ENCODE measurements around the gene G3BP1. TPM values are rescaled to one million over a fixed set of nuclear protein-coding genes. Genes with fewer than 3 reads are reported as not detected.

Gene G3BP1
- total and polyA plus RNA-seq, 9 of the 15 experiments (the other 6 are each of a cell fraction or from before 2014, with no cell fraction given) = 54.7 to 264 (median 105) TPM

DNA sequence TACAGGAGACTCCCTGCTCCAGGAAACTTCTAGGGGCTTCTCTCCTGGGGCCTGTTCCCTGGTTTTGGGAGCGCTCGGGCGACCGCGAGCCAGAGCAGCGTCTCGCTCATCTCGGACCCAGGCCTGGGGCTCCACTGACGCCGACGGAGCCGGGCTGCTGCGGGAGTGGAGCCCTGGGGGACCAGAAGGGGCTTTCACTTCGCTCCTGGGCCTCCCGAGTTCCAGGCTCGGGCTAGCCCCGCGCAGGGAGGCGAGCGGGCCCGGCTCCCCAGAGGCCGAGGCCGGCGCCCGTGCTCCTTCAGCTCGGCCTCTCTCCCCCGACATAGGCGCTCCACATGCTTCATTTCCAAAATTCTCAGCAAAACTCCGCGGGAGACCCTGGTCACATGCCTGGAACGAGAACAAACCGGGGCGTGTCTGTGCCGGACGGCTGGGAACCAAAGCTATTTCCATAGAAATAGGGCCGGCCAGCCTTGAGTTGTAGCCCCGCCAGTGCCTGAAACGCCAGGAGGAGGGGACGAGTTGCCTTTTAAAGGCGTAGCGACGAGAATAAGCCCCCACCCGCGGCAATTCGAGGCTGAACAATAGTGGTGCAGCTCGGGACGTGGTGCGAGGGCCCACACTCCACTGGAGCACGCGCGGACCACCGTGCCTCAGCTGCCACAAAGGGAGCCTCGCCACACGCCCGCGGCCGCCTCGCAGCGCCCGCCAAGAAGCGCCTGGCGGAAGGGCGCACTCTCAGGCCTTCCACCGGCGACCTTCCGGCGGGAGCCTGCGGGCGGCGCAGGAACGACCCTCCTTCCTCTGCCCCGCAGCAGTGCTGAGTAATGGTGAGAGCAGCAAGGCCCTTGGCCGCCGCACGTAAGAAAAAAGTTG is 1.1 kb upstream of the G3BP1 start (continued):
- TF ChIP-seq, protein P1, sequence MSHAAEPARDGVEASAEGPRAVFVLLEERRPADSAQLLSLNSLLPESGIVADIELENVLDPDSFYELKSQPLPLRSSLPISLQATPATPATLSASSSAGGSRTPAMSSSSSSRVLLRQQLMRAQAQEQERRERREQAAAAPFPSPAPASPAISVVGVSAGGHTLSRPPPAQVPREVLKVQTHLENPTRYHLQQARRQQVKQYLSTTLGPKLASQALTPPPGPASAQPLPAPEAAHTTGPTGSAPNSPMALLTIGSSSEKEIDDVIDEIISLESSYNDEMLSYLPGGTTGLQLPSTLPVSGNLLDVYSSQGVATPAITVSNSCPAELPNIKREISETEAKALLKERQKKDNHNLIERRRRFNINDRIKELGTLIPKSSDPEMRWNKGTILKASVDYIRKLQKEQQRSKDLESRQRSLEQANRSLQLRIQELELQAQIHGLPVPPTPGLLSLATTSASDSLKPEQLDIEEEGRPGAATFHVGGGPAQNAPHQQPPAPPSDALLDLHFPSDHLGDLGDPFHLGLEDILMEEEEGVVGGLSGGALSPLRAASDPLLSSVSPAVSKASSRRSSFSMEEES (CRISPR knock-in tag; IDR thresholded peaks at IDR 0.05) = no peak
- TF ChIP-seq PYGO2 (tag; IDR thresholded peaks at IDR 0.05) = no peak
- no peak for TF ChIP-seq POLR3A (IDR thresholded peaks at IDR 0.05; ENCODE audit: borderline replicate concordance, extremely low read depth, insufficient read depth, insufficient read length)
- TF ChIP-seq, protein P2, sequence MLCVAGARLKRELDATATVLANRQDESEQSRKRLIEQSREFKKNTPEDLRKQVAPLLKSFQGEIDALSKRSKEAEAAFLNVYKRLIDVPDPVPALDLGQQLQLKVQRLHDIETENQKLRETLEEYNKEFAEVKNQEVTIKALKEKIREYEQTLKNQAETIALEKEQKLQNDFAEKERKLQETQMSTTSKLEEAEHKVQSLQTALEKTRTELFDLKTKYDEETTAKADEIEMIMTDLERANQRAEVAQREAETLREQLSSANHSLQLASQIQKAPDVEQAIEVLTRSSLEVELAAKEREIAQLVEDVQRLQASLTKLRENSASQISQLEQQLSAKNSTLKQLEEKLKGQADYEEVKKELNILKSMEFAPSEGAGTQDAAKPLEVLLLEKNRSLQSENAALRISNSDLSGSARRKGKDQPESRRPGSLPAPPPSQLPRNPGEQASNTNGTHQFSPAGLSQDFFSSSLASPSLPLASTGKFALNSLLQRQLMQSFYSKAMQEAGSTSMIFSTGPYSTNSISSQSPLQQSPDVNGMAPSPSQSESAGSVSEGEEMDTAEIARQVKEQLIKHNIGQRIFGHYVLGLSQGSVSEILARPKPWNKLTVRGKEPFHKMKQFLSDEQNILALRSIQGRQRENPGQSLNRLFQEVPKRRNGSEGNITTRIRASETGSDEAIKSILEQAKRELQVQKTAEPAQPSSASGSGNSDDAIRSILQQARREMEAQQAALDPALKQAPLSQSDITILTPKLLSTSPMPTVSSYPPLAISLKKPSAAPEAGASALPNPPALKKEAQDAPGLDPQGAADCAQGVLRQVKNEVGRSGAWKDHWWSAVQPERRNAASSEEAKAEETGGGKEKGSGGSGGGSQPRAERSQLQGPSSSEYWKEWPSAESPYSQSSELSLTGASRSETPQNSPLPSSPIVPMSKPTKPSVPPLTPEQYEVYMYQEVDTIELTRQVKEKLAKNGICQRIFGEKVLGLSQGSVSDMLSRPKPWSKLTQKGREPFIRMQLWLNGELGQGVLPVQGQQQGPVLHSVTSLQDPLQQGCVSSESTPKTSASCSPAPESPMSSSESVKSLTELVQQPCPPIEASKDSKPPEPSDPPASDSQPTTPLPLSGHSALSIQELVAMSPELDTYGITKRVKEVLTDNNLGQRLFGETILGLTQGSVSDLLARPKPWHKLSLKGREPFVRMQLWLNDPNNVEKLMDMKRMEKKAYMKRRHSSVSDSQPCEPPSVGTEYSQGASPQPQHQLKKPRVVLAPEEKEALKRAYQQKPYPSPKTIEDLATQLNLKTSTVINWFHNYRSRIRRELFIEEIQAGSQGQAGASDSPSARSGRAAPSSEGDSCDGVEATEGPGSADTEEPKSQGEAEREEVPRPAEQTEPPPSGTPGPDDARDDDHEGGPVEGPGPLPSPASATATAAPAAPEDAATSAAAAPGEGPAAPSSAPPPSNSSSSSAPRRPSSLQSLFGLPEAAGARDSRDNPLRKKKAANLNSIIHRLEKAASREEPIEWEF (CRISPR knock-in tag; IDR thresholded peaks at IDR 0.05) = peak; percentile 81; the same call in 1 of the 2 replicates
- TF ChIP-seq SOX6 (IDR thresholded peaks at IDR 0.05) = 0 out of 2 replicates have a peak, but pooled peaks have one; percentile 3
- no peak; the same call in 1 of the 2 replicates for TF ChIP-seq ZNF239 (CRISPR knock-in tag; IDR thresholded peaks at IDR 0.05)
- no peak for TF ChIP-seq POLR3G (IDR thresholded peaks at IDR 0.05; ENCODE audit: extremely low read depth, insufficient read length, insufficient replicate concordance)
- TF ChIP-seq, protein P3, sequence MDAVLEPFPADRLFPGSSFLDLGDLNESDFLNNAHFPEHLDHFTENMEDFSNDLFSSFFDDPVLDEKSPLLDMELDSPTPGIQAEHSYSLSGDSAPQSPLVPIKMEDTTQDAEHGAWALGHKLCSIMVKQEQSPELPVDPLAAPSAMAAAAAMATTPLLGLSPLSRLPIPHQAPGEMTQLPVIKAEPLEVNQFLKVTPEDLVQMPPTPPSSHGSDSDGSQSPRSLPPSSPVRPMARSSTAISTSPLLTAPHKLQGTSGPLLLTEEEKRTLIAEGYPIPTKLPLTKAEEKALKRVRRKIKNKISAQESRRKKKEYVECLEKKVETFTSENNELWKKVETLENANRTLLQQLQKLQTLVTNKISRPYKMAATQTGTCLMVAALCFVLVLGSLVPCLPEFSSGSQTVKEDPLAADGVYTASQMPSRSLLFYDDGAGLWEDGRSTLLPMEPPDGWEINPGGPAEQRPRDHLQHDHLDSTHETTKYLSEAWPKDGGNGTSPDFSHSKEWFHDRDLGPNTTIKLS (IDR thresholded peaks at IDR 0.05; ENCODE audit: borderline replicate concordance, low read depth) = 0 out of 2 replicates have a peak, but pooled peaks have one; percentile 33
- no peak for TF ChIP-seq IFI16 (CRISPR knock-in tag; IDR thresholded peaks at IDR 0.05)
- TF ChIP-seq CHD4 (IDR thresholded peaks at IDR 0.05; ENCODE audit: insufficient read depth, insufficient replicate concordance, low read depth, low read length, poor library complexity, severe bottlenecking) = no peak
- TF ChIP-seq ZNF384 (IDR thresholded peaks at IDR 0.05; ENCODE audit: low read depth, low read length) = 0 out of 2 replicates have a peak, but pooled peaks have one; percentile 29
- TF ChIP-seq RAD51 (IDR thresholded peaks at IDR 0.05; ENCODE audit: borderline replicate concordance, low read depth) = peak; percentile 11; the same call in 1 of the 2 replicates
- TF ChIP-seq GATA2 (CRISPR knock-in tag; IDR thresholded peaks at IDR 0.05) = no peak
- TF ChIP-seq MIER1 (IDR thresholded peaks at IDR 0.05; ENCODE audit: low read depth) = no peak
- peak; percentile 3; the same call in 1 of the 2 replicates for TF ChIP-seq POLR2H (tag; IDR thresholded peaks at IDR 0.05; ENCODE audit: low read depth)
- TF ChIP-seq CHCHD3 (CRISPR knock-in tag; IDR thresholded peaks at IDR 0.05) = no peak
- peak; percentile 67; the same call in 1 of the 2 replicates for TF ChIP-seq GATAD2B (IDR thresholded peaks at IDR 0.05; ENCODE audit: borderline replicate concordance)
- peak; percentile 85; the same call in 1 of the 2 replicates for TF ChIP-seq KAT7 (CRISPR knock-in tag; IDR thresholded peaks at IDR 0.05; ENCODE audit: borderline replicate concordance)

Data from K562 (cell line).